ENCODE results near the gene PERP.

DNA sequence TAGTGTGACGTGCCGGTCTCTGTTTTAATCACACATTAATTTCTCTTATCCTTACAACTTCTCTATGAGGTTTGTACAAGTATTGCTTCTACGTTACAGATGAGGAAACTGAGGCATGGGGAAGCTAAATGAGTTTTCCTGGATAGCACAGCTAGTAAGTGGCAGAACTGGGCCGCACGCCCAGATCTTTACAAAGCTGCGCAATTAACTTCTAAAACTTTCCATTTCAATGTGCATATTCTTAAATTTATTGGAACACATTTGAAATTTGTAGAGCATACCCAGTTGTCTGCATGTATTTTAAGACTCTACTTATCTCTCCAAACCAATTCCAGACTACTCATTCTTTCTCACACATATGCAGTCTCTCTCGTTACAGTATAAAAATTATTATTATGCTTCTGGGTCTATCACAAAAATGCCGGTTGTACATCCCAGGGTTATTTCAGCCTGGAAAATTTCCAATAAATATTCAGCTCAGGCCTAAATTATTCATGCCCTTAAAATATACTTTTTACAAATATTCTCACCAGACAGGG, 10.2 kb upstream of the PERP start:
- TF ChIP-seq, protein P1, sequence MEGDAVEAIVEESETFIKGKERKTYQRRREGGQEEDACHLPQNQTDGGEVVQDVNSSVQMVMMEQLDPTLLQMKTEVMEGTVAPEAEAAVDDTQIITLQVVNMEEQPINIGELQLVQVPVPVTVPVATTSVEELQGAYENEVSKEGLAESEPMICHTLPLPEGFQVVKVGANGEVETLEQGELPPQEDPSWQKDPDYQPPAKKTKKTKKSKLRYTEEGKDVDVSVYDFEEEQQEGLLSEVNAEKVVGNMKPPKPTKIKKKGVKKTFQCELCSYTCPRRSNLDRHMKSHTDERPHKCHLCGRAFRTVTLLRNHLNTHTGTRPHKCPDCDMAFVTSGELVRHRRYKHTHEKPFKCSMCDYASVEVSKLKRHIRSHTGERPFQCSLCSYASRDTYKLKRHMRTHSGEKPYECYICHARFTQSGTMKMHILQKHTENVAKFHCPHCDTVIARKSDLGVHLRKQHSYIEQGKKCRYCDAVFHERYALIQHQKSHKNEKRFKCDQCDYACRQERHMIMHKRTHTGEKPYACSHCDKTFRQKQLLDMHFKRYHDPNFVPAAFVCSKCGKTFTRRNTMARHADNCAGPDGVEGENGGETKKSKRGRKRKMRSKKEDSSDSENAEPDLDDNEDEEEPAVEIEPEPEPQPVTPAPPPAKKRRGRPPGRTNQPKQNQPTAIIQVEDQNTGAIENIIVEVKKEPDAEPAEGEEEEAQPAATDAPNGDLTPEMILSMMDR (IDR thresholded peaks at IDR 0.05): no peak
- TF ChIP-seq POLR2A (IDR thresholded peaks at IDR 0.05): no peak
